Urothelium cell line (cell line): ENCODE measurements around the gene CARHSP1.
"Not testable (repeated sequence)": the region's sequence is repeated elsewhere in the genome, so short reads cannot be mapped to it uniquely, and the experiment has no call there.

Source experiments
- DNase-seq: peaks from one replicate; pipeline ENCODE4 v3.0.0; 2011; ENCODE audit warnings: low spot score, mixed read lengths
- FAIRE-seq: peaks from 2 replicates; lab custom pipeline; 2011; peaks lifted over from hg19 to GRCh38; lab: Jason Lieb, UNC

Gene CARHSP1

GRCh38 chr16:8837594-8837993 is 31.2 kb downstream of the CARHSP1 start:
- FAIRE-seq, DNase-seq: not testable (repeated sequence)

GRCh38 chr16:8836797-8837196 is 32.0 kb downstream of the CARHSP1 start:
- not testable (repeated sequence) for DNase-seq, FAIRE-seq

DNA sequence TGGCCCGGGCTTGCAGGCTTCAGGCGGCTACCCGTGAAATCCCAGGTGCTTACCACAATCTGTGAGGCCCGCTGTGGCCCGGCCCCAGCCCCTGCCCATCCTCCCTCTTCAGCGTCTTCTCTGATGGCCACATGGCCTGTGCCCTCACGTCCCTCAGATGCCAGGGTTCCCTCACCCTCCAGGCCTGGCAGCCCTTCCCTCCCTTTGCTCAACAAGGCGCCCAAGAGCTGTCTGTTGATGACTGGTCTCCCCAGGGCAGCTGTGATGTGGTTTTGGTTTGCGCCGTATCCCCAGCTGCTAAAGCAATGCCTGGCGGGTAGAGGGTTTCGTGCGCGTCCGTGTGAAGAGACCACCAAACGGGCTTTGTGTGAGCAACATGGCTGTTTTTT is 36.1 kb downstream of the CARHSP1 start:
- FAIRE-seq (no peak), DNase-seq (no peak)

DNA sequence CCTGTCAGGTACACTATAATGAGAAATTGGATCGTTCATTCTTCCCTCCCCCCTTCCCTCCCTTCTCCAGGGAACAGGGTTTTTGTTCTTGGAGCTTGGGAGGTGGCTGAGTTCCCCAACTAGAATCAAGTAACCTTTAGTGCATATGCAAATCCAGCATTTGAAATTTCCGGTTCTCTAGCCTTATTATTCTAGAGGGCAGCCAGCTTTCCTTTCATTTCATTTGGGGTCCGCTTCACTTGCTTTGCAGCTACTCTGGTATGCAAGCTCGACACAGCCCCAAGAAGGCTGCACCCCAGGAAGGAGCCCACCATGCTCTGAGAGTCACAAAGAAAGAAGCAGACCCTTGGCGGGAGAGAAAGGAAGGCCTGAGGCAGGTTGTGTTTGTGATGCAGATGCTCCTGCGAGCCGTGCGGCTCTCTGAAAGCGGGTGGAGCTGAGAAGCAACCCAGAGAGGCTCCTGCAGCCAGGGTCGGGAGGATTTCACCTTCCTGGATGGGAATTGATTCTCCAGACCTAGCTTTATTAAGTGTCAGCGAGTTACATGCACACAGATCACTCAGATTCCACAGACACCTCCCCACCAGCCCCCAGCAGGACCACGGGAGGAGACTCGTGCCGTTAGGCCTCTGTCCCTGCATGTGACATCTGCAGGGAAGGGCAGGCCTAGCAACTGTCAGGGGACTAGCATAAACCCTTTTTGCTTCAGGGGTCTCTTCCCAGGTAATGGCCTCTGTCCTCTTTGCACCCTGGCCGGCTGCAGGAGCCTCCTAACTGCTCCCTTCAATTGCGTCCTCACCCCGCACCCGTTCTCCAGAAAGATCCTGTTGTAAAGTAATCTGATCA is 36.7 kb downstream of the CARHSP1 start:
- DNase-seq (no peak), FAIRE-seq (no peak)

DNA sequence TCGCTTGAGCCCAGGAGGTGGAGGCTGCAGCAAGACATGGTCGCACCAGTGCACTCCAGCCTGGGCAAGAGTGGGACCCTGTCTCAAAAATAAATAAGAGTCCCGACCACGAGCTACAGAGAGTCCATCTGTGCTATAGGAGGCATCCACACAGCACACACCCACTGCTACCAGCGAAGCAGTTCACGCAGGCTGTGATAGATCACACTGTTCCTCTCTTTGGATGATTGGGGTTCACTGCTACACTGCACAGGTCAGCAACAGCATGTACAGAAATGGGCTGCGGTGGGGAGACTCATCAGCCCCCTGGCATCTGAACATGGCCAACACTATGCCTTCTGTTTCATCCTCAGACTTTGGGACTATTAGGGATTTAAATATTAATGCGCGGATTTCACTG is 37.4 kb downstream of the CARHSP1 start:
- DNase-seq = no peak
- no peak for FAIRE-seq

GRCh38 chr16:8828541-8829165 is 40.2 kb downstream of the CARHSP1 start:
- FAIRE-seq = no peak

DNA sequence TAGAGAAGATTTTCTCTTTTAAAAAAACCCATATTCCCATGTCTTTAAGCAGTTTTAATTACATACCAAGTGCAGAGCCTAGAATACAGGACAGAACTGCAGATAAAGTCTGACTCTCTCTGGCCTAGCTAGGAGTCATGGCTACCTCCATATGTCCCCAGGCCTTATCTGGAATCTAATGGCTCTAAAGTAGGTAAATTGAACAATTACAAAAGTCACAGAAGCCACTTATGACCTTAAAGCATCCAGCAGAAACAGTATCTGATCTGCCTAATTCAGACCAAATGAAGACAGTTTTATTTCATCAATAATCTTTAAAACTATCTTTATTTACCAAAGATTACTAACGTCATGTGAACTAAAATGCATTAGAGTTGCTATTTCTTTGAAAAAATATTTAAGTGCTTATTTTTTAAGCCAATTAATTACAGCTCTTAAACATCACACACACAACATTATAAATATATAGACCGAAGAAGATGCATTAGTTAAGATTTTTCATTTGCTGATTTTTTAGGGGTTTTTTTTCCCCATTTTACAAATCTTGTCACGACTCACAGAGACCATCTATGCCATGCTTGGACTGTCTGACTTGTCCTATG is 42.4 kb downstream of the CARHSP1 start:
- no peak for FAIRE-seq
- DNase-seq = no peak

More at GRCh38 chr16:8828541-8829165, 40.2 kb downstream of the CARHSP1 start:
- DNase-seq = no peak

- FAIRE-seq (no peak), DNase-seq (no peak)
These were observed 46.4 kb downstream of the CARHSP1 start for GRCh38 chr16:8822403-8822802.

DNA sequence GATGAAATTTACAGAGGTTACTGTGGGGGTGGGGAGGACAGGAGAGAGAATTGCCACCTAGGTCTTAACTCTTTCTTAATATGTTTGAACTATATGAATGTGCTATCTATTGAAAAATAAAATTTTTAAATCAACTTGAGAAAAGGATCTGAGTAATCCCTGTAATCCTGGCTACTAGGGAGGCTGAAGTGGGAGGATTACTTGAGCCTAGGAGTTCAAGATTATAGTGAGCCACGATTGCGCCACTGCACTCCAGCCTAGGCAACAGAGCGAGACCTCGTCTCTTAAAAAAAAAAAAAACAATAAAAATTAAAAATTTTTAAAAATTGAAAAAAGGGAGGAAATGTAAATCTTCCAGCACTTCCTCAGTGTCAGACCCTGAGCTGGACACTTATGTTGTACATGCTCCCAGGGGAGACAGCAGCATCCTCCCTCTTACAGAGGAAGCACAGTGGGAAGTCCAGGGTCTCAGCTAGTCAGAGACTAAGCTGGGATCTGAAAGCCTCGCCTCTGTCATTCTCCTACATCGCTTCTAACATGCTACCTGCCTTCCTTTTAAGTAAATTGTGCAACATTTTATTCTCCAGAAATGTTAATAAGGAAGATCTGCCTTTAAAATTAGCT is 49.3 kb downstream of the CARHSP1 start:
- FAIRE-seq = no peak

DNA sequence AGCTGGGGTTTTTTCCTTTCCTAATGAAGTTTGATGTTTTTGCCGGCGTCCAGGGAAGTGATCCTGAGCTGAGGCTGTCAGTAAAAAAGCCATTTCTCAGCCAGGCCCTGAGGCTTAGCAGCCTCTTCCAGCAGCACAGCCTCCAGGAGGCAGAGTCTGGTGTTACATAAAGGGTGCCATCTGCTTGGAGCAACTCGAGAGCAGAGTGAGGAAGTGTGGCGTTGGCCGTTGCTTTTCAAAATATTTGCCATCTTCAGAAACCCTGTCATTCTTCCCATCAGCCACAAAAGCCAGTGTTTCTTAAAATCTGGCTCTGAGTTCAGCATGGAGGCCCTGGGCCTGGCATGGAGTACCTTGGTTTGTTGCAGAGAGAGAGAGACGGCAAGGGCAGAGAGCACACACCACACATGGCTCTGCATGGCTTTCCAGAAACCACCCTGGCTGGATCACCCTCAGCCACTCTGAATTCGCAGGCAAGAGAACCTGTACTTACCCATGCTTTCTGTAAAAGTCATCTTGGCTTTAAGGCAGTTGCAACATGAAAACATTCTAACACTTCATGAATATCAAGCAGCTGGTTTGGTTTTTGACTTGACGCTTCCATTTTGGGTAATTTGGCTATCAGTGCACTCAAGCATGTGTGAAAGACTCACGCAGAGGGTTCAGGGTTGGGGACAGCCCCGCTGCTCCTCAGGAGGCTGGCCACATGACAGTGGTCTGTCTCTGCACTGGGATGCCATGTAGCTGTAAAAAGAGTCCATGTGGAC is 50.1 kb downstream of the CARHSP1 start:
- no peak for DNase-seq
- FAIRE-seq = no peak

More for the DNA sequence above, 49.3 kb downstream of the CARHSP1 start:
- DNase-seq = no peak

DNA sequence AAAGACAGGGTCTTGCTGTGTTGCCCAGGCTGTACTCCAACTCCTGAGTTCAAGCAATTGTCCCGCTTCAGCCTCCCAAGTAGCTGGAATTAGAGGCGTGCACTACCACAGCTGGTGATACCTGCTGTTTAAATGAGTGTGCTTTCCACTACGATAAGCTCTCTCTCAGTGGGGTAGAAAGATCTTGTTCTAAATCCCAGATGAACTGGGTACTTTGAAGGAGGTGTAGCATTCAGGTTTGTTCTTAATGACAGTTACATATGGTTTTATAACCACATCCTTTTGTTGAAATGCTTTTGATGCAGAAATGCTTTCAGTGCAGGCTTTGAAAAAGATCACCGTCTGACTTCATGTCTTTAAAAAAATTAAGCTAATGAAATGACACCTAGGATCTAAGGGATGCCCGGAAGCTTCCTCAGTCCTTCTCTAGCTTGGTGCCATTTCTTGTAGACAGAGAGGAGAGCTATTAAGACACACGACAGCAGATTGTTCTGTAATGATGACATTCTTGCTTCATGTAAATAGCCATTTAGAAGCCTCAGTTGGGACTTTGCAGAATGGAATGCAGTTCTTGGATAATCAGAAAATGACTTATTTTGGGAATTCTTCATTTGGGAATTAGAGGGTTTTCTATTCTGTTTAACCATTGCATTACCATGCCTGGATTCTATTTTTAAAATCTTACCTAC is 51.7 kb downstream of the CARHSP1 start:
- no peak for DNase-seq
- no peak for FAIRE-seq

- FAIRE-seq = no peak
These were observed 54.6 kb downstream of the CARHSP1 start for GRCh38 chr16:8814095-8814806.

GRCh38 chr16:8812162-8812843 is 56.5 kb downstream of the CARHSP1 start:
- DNase-seq = no peak
- FAIRE-seq = no peak

More at GRCh38 chr16:8814095-8814806, 54.6 kb downstream of the CARHSP1 start:
- no peak for DNase-seq

DNA sequence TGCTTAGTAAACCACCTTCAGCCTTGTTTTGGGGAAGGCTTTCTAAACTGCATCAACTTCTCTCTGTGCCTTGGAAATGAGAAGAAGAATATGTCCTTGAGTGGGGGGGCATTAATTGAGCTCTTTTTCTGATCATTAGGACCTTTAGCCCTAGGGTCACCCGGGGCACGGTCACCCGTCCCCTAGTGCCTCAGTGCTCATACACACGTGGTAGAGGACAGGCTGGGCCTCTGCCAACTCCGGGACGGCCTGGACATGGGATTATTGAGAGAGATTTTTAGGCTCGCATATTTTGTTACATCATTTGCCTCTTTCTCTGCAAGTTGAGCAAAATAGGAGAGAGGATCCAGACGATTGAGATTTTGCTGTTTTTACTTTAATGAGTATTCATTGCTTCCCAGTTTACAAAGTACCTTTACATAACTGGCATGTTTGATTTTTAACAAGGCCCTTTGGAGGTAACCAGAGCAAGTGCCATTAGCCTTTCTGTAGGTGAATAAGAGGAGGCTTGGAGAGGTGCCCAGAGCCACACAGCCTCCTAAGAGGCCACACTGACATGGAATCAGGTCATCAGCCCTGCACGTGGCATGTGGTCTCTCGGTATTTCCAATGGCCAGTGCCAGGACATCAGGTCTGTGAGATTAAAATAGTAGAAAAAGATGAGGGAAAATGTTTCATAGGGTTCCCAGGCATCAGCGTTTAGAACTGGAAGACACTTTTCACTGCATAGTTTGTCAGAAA is 60.0 kb downstream of the CARHSP1 start:
- FAIRE-seq (no peak), DNase-seq (no peak)

DNA sequence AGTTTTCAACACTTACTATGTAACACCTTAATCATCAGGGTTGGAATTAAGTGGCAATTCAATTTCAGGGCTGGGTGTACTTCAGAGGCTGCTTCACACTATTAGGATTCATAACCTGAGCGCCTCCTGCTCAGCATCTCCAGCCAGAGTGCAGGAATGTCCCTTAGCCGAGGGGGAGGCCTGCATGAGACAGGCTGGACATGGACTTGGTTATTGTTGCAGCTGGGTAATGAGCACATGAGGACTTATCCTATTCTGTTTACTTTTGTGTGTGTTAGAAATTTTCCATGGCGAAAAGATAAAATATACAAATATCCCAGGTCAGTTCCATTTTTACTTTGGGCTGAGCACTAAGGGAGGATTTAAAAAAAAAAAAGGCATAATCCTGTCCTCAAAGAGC is 60.8 kb downstream of the CARHSP1 start:
- no peak for DNase-seq
- FAIRE-seq = no peak

GRCh38 chr16:8807189-8807588 is 61.6 kb downstream of the CARHSP1 start:
- DNase-seq (no peak), FAIRE-seq (no peak)

GRCh38 chr16:8806272-8806983 is 62.4 kb downstream of the CARHSP1 start:
- FAIRE-seq = no peak
- DNase-seq = no peak
